ENCODE results near the gene PPIE.

GRCh38 chr1:39689635-39690034 is 49.0 kb upstream of the PPIE start:
- TF ChIP-seq CTCF (IDR thresholded peaks at IDR 0.05; ENCODE audit: low read length) (no peak), EZH2 (optimal IDR thresholded peaks at IDR 0.05; ENCODE audit: low read depth, low read length) (no peak)

Measured in MM.1S (cell line).